ENCODE measurements around the gene PDE4C. TPM values are rescaled to one million over a fixed set of nuclear protein-coding genes. Genes with fewer than 3 reads are reported as not detected.

PDE4C gene
- polyA plus RNA-seq, 1 donor from 2014 or later = 1.6 TPM

DNA sequence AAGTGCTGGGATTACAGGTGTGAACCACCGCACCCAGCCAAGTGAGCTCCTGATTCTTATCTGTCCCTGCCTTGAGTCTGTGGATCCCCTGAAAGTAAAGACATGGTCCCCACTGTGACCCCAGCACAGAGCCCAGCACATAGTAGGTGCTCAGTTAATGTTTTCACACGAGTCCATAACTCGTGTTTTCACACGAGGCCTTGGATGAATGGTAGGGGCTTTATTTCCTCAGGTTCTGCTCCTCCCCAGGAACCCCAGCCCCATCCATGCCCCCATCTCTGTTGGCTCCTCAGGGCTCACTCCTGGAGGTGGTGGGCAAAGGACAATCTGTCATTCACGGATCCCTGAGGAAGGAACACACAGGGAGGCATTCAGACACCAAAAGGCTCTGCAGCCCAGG is 23.6 kb upstream of the PDE4C start:
- no peak overlapping the region for H3K9ac ChIP-seq (ENCODE audit: low read length)
- H3K4me3 ChIP-seq (ENCODE audit: low read length) = no peak overlapping the region
- H3K9me2 ChIP-seq (ENCODE audit: insufficient read depth, low read length) = no peaks in the 10 kb centered on the region
- no peaks in the 10 kb centered on the region for H3K79me2 ChIP-seq (replicated peaks; ENCODE audit: insufficient read depth, low read length)
- H2AFZ ChIP-seq (ENCODE audit: low read depth, low read length) = no peak overlapping the region
- no peak overlapping the region for H3K27ac ChIP-seq (ENCODE audit: low read length)
- H4K20me1 ChIP-seq (ENCODE audit: insufficient read depth) = no peaks in the 10 kb centered on the region
- no peaks in the 10 kb centered on the region for H3K9me3 ChIP-seq (ENCODE audit: low read length)
- H3K4me2 ChIP-seq (ENCODE audit: low read length) = no peak overlapping the region
- peaks cover 15% of the 10 kb centered on the region for H3K27me3 ChIP-seq (ENCODE audit: insufficient read depth, low read depth, low read length)
- no peaks in the 10 kb centered on the region for H3K36me3 ChIP-seq (ENCODE audit: insufficient read depth, low read length)
- TF ChIP-seq EZH2 (IDR thresholded peaks at IDR 0.05; ENCODE audit: borderline replicate concordance, insufficient read depth, low read length, poor library complexity, severe bottlenecking) = no peak
- no peak for TF ChIP-seq RAD21 (conservative IDR thresholded peaks at IDR 0.05)
- no peak for TF ChIP-seq POLR2AphosphoS5 (IDR thresholded peaks at IDR 0.05)
- no peak for TF ChIP-seq EP300 (conservative IDR thresholded peaks at IDR 0.05; ENCODE audit: poor library complexity, severe bottlenecking)
- TF ChIP-seq SMC3 (conservative IDR thresholded peaks at IDR 0.05; ENCODE audit: poor library complexity) = no peak
- no peak for TF ChIP-seq TAF1 (IDR thresholded peaks at IDR 0.05; ENCODE audit: low read depth)
- TF ChIP-seq MXI1 (conservative IDR thresholded peaks at IDR 0.05; ENCODE audit: poor library complexity, severe bottlenecking) = no peak
- TF ChIP-seq, protein P1, sequence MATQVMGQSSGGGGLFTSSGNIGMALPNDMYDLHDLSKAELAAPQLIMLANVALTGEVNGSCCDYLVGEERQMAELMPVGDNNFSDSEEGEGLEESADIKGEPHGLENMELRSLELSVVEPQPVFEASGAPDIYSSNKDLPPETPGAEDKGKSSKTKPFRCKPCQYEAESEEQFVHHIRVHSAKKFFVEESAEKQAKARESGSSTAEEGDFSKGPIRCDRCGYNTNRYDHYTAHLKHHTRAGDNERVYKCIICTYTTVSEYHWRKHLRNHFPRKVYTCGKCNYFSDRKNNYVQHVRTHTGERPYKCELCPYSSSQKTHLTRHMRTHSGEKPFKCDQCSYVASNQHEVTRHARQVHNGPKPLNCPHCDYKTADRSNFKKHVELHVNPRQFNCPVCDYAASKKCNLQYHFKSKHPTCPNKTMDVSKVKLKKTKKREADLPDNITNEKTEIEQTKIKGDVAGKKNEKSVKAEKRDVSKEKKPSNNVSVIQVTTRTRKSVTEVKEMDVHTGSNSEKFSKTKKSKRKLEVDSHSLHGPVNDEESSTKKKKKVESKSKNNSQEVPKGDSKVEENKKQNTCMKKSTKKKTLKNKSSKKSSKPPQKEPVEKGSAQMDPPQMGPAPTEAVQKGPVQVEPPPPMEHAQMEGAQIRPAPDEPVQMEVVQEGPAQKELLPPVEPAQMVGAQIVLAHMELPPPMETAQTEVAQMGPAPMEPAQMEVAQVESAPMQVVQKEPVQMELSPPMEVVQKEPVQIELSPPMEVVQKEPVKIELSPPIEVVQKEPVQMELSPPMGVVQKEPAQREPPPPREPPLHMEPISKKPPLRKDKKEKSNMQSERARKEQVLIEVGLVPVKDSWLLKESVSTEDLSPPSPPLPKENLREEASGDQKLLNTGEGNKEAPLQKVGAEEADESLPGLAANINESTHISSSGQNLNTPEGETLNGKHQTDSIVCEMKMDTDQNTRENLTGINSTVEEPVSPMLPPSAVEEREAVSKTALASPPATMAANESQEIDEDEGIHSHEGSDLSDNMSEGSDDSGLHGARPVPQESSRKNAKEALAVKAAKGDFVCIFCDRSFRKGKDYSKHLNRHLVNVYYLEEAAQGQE (IDR thresholded peaks at IDR 0.05; ENCODE audit: borderline replicate concordance) = no peak
- H3F3A ChIP-seq (ENCODE audit: insufficient read depth, low read length, poor library complexity, severe bottlenecking) = no peaks in the 10 kb centered on the region

DNA sequence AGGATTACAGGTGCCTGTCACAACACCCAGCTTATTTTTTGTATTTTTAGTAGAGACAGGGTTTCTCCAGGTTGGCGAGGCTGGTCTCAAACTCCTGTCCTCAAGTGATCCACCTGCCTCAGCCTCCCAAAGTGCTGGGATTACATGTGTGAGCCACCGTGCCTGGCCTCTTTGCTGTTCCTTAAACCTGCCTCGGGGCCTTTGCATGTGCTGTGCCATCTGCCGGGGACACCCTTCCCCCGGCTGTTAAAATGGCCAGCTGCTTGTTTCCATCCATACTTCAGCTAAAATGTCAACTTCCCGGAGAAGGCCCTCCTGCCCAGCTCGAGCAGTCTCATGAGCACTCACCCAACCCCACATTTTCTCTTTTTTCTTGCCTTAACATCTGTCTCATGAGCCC is 19.1 kb upstream of the PDE4C start:
- Histone ChIP-seq H4K20me1 (ENCODE audit: insufficient read depth) (no peaks in the 10 kb centered on the region), H3K9me2 (ENCODE audit: insufficient read depth, low read length) (no peaks in the 10 kb centered on the region), H3K36me3 (ENCODE audit: insufficient read depth, low read length) (no peaks in the 10 kb centered on the region), H3K4me2 (ENCODE audit: low read length) (no peak overlapping the region), H3F3A (ENCODE audit: insufficient read depth, low read length, poor library complexity, severe bottlenecking) (no peaks in the 10 kb centered on the region), H3K9ac (ENCODE audit: low read length) (no peak overlapping the region), H3K79me2 (replicated peaks; ENCODE audit: insufficient read depth, low read length) (no peaks in the 10 kb centered on the region), H3K27ac (ENCODE audit: low read length) (no peak overlapping the region), H2AFZ (ENCODE audit: low read depth, low read length) (no peak overlapping the region), H3K4me3 (ENCODE audit: low read length) (no peak overlapping the region), H3K9me3 (ENCODE audit: low read length) (no peaks in the 10 kb centered on the region), H3K27me3 (ENCODE audit: insufficient read depth, low read depth, low read length) (no peaks in the 10 kb centered on the region)
- TF ChIP-seq MXI1 (conservative IDR thresholded peaks at IDR 0.05; ENCODE audit: poor library complexity, severe bottlenecking) = no peak
- TF ChIP-seq, protein P1 (IDR thresholded peaks at IDR 0.05; ENCODE audit: borderline replicate concordance) = no peak
- no peak for TF ChIP-seq TAF1 (IDR thresholded peaks at IDR 0.05; ENCODE audit: low read depth)
- no peak for TF ChIP-seq EZH2 (IDR thresholded peaks at IDR 0.05; ENCODE audit: borderline replicate concordance, insufficient read depth, low read length, poor library complexity, severe bottlenecking)
- no peak for TF ChIP-seq EP300 (conservative IDR thresholded peaks at IDR 0.05; ENCODE audit: poor library complexity, severe bottlenecking)
- TF ChIP-seq, protein P2, sequence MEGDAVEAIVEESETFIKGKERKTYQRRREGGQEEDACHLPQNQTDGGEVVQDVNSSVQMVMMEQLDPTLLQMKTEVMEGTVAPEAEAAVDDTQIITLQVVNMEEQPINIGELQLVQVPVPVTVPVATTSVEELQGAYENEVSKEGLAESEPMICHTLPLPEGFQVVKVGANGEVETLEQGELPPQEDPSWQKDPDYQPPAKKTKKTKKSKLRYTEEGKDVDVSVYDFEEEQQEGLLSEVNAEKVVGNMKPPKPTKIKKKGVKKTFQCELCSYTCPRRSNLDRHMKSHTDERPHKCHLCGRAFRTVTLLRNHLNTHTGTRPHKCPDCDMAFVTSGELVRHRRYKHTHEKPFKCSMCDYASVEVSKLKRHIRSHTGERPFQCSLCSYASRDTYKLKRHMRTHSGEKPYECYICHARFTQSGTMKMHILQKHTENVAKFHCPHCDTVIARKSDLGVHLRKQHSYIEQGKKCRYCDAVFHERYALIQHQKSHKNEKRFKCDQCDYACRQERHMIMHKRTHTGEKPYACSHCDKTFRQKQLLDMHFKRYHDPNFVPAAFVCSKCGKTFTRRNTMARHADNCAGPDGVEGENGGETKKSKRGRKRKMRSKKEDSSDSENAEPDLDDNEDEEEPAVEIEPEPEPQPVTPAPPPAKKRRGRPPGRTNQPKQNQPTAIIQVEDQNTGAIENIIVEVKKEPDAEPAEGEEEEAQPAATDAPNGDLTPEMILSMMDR (IDR thresholded peaks at IDR 0.05; ENCODE audit: poor library complexity, severe bottlenecking) = no peak
- no peak for TF ChIP-seq RAD21 (conservative IDR thresholded peaks at IDR 0.05)
- no peak for TF ChIP-seq SMC3 (conservative IDR thresholded peaks at IDR 0.05; ENCODE audit: poor library complexity)
- TF ChIP-seq POLR2AphosphoS5 (IDR thresholded peaks at IDR 0.05) = no peak

Data from neural cell (in vitro differentiated cells).